Measurements from ENCODE around the gene USP13.

Gene USP13

GRCh38 chr3:179670311-179670710 lies 17.5 kb downstream of the USP13 start:
- H3K27ac ChIP-seq = no peak overlapping the region
- TF ChIP-seq CTCF (conservative IDR thresholded peaks at IDR 0.05) = no peak
- TF ChIP-seq ZFX (IDR thresholded peaks at IDR 0.05) = no peak

- no peak for TF ChIP-seq ZFX (IDR thresholded peaks at IDR 0.05)
- no peak for TF ChIP-seq CTCF (conservative IDR thresholded peaks at IDR 0.05)
- H3K27ac ChIP-seq = no peak overlapping the region
Measured at GRCh38 chr3:179671309-179671708, 18.5 kb downstream of the USP13 start.

GRCh38 chr3:179671747-179672242 lies 19.0 kb downstream of the USP13 start:
- TF ChIP-seq CTCF (conservative IDR thresholded peaks at IDR 0.05) = no peak
- TF ChIP-seq ZFX (IDR thresholded peaks at IDR 0.05) = no peak
- no peak overlapping the region for H3K27ac ChIP-seq

- no peak for TF ChIP-seq ZFX (IDR thresholded peaks at IDR 0.05)
- no peak for TF ChIP-seq CTCF (conservative IDR thresholded peaks at IDR 0.05)
- peak overlapping the region; percentile 9; the same call in 1 of the 2 replicates for H3K27ac ChIP-seq
Measured at GRCh38 chr3:179672918-179673317, 20.1 kb downstream of the USP13 start.

GRCh38 chr3:179673523-179673922 lies 20.7 kb downstream of the USP13 start:
- no peak for TF ChIP-seq ZFX (IDR thresholded peaks at IDR 0.05)
- no peak for TF ChIP-seq CTCF (conservative IDR thresholded peaks at IDR 0.05)

GRCh38 chr3:179676081-179676480 lies 23.2 kb downstream of the USP13 start:
- TF ChIP-seq CTCF (conservative IDR thresholded peaks at IDR 0.05) (no peak), ZFX (IDR thresholded peaks at IDR 0.05) (no peak)
- H3K27ac ChIP-seq = no peak overlapping the region

More at GRCh38 chr3:179673523-179673922, 20.7 kb downstream of the USP13 start:
- H3K27ac ChIP-seq = peak overlapping the region; percentile 27; the same call in 1 of the 2 replicates

- no peak for TF ChIP-seq ZFX (IDR thresholded peaks at IDR 0.05)
- no peak for TF ChIP-seq CTCF (conservative IDR thresholded peaks at IDR 0.05)
- H3K27ac ChIP-seq = no peak overlapping the region
Measured at GRCh38 chr3:179677884-179678283, 25.0 kb downstream of the USP13 start.
